A549 (cell line): ENCODE measurements around the gene RPL3. TPM values are rescaled to one million over a fixed set of nuclear protein-coding genes. Genes with fewer than 3 reads are reported as not detected.

ENCODE experiments used
- ATAC-seq, 2 experiments: fragments of 200-7000 bp in 1 of 2; fragments of >200 bp in 1 of 2; cut with Nextera tagmentation in 1 of 2; cut with Tn5 transposase in 1 of 2; 3 replicates each; pipeline versions ENCODE4 v1.8.0 to v1.9.1; 2018 to 2020; ENCODE audit warnings: mild to moderate bottlenecking in 1 of 2, moderate library complexity in 1 of 2
- CTCF ChIA-PET: fragments of 300-600 bp; sonication (Branson Sonifier 250); formaldehyde crosslinking; extraction: SDS; loops from one replicate; lab custom pipeline; 2021; ENCODE audit warnings: antibody characterized with exemption, inconsistent platforms; lab: Yijun Ruan, JAX
- POLR2A ChIA-PET: fragments of 350-600 bp; formaldehyde crosslinking; extraction: SDS; loops from one replicate; lab custom pipeline; 2021; ENCODE audit warnings: antibody characterized with exemption, inconsistent platforms; lab: Yijun Ruan, JAX
- DNase-seq, 2 experiments: peaks; one replicate each; pipeline versions ENCODE4 v3.0.0 to v3.0.0-alpha.2; 2011 to 2016; ENCODE audit warnings: low read depth in 1 of 2, low spot score in 1 of 2
- FAIRE-seq: peaks from 2 replicates; lab custom pipeline; 2011; peaks lifted over from hg19 to GRCh38; lab: Jason Lieb, UNC
- H3K27ac ChIP-seq, 2 experiments: fragments of >200 bp; sonication (Bioruptor Twin); formaldehyde crosslinking; 3 replicates each; pipeline ENCODE4 v1.5.1; 2016 to 2017
- H3K4me1 ChIP-seq: fragments of >200 bp; sonication (Bioruptor Twin); formaldehyde crosslinking; 3 replicates; pipeline ENCODE4 v1.6.1; 2016
- H3K4me2 ChIP-seq: fragments of >200 bp; sonication (Bioruptor Twin); formaldehyde crosslinking; 3 replicates; pipeline ENCODE4 v1.6.1; 2016
- H3K4me3 ChIP-seq: fragments of >200 bp; sonication (Bioruptor Twin); formaldehyde crosslinking; 3 replicates; pipeline ENCODE4 v1.5.1; 2016
- H3K9me3 ChIP-seq: fragments of >200 bp; sonication (Bioruptor Twin); formaldehyde crosslinking; 3 replicates; pipeline ENCODE4 v1.6.1; 2016
- CBX2 ChIP-seq: fragments of 200-600 bp; sonication (generic); IDR thresholded peaks from 2 replicates; pipeline ENCODE4 v1.6.1; 2016; ENCODE audit warnings: low read depth, mild to moderate bottlenecking, borderline replicate concordance
- CEBPB ChIP-seq, 2 experiments: fragments of >200 bp in 1 of 2; sonication (Bioruptor Twin) in 1 of 2; formaldehyde crosslinking in 1 of 2; IDR thresholded peaks; 2 replicates each; pipeline ENCODE4 v1.6.1; 2012 to 2016
- EHF ChIP-seq: fragments of 250-450 bp; sonication (Bioruptor Pico); IDR thresholded peaks from 2 replicates; pipeline ENCODE4 v1.5.0; 2020; ENCODE audit warnings: mild to moderate bottlenecking
- EP300 ChIP-seq, 2 experiments: fragments of >200 bp; sonication (Bioruptor Twin); formaldehyde crosslinking; IDR thresholded peaks; 2 replicates in 1 of 2; 3 replicates in 1 of 2; pipeline ENCODE4 v1.6.1; 2016 to 2017
- FOSL2 ChIP-seq, 2 experiments: fragments of 450-650 bp in 1 of 2; fragments of >200 bp in 1 of 2; sonication (Bioruptor Twin) in 1 of 2; formaldehyde crosslinking; IDR thresholded peaks; 2 replicates each; pipeline versions ENCODE4 v1.5.0 to v1.6.1; 2016 to 2020; ENCODE audit warnings: mild to moderate bottlenecking in 1 of 2, moderate library complexity in 1 of 2
- GATA3 ChIP-seq: IDR thresholded peaks from 2 replicates; pipeline ENCODE4 v1.6.1; 2012; ENCODE audit warnings: borderline replicate concordance
- HOXA7 ChIP-seq: fragments of 250-450 bp; sonication (Bioruptor Pico); IDR thresholded peaks from 2 replicates; pipeline ENCODE4 v1.5.0; 2020; ENCODE audit warnings: mild to moderate bottlenecking, moderate library complexity
- HOXB5 ChIP-seq: fragments of 250-450 bp; sonication (Bioruptor Pico); IDR thresholded peaks from 2 replicates; pipeline ENCODE4 v1.5.0; 2020; ENCODE audit warnings: mild to moderate bottlenecking, moderate library complexity
- JUNB ChIP-seq: fragments of >200 bp; sonication (Bioruptor Twin); formaldehyde crosslinking; IDR thresholded peaks from 2 replicates; pipeline ENCODE4 v1.6.1; 2016
- MAZ ChIP-seq: fragments of 150-350 bp; IDR thresholded peaks from 2 replicates; pipeline ENCODE4 v1.6.1; 2014; ENCODE audit warnings: antibody characterized with exemption, low read depth, low read length, borderline replicate concordance
- PHF8 ChIP-seq: fragments of 200-600 bp; sonication (generic); IDR thresholded peaks from 2 replicates; pipeline ENCODE4 v1.6.1; 2016; ENCODE audit warnings: low read depth, mild to moderate bottlenecking, antibody characterized with exemption, moderate library complexity, borderline replicate concordance
- RAD21 ChIP-seq, 2 experiments: fragments of >200 bp in 1 of 2; sonication (Bioruptor Twin) in 1 of 2; formaldehyde crosslinking in 1 of 2; IDR thresholded peaks in 1 of 2; conservative IDR thresholded peaks in 1 of 2; 2 replicates in 1 of 2; 3 replicates in 1 of 2; pipeline ENCODE4 v1.6.1; 2012 to 2018; ENCODE audit warnings: inconsistent platforms in 1 of 2
- RNF2 ChIP-seq: fragments of 200-600 bp; sonication (generic); IDR thresholded peaks from 2 replicates; pipeline ENCODE4 v1.6.1; 2016; ENCODE audit warnings: low read depth, mild to moderate bottlenecking, antibody characterized with exemption, moderate library complexity, borderline replicate concordance
- SMC3 ChIP-seq: fragments of >200 bp; sonication (Bioruptor Twin); formaldehyde crosslinking; IDR thresholded peaks from 3 replicates; pipeline ENCODE4 v1.6.1; 2018; ENCODE audit warnings: inconsistent platforms
- TP53 ChIP-seq: fragments of 250-450 bp; sonication (Bioruptor Pico); IDR thresholded peaks from 2 replicates; pipeline ENCODE4 v1.5.0; 2021; ENCODE audit warnings: mild to moderate bottlenecking, moderate library complexity
- ZSCAN20 ChIP-seq: fragments of 250-450 bp; sonication (Bioruptor Pico); IDR thresholded peaks from 2 replicates; pipeline ENCODE4 v1.8.0; 2022; ENCODE audit warnings: mild to moderate bottlenecking, moderate library complexity
- WGBS: methylation state at CpG from one replicate; pipeline ENCODE4 v1.1.6; 2017; ENCODE audit errors: missing lambda C conversion rate; 5-methylcytosine and 5-hydroxymethylcytosine counted together
- polyA plus RNA-seq, 4 experiments: library from polyadenylated mRNA; depleted of rRNA in 3 of 4; stranded (reverse); fragments of >200 nt; fragmentation: RNase III in 1 of 4; extraction: RNeasy Plus Mini Kit Qiagen cat#74134 plus additional on column Dnase treatment in 1 of 4; gene quantifications; 2 replicates in 3 of 4; 3 replicates in 1 of 4; pipeline ENCODE4 v1.2.3, GENCODE V29; 2011 to 2017
- TF ChIP-seq, protein P1 (sequence below): fragments of >200 bp; sonication (Bioruptor Twin); formaldehyde crosslinking; IDR thresholded peaks from 3 replicates; pipeline ENCODE4 v1.6.1; 2016
- TF ChIP-seq, protein P2 (sequence below): fragments of >200 bp; sonication (Bioruptor Twin); formaldehyde crosslinking; IDR thresholded peaks from 2 replicates; pipeline ENCODE4 v1.6.1; 2016
- TF ChIP-seq, protein P3 (sequence below): IDR thresholded peaks from 2 replicates; pipeline ENCODE4 v1.6.1; 2012
- TF ChIP-seq, protein P4 (sequence below): IDR thresholded peaks from 2 replicates; pipeline ENCODE4 v1.6.1; 2012
- TF ChIP-seq, protein P5 (sequence below): IDR thresholded peaks from 2 replicates; pipeline ENCODE4 v1.6.1; 2012; ENCODE audit warnings: low read depth, borderline replicate concordance

RPL3 gene
- polyA plus RNA-seq, 2 of the 4 experiments (the other 2 are of a cell fraction): 1,921 to 1,965 TPM

DNA sequence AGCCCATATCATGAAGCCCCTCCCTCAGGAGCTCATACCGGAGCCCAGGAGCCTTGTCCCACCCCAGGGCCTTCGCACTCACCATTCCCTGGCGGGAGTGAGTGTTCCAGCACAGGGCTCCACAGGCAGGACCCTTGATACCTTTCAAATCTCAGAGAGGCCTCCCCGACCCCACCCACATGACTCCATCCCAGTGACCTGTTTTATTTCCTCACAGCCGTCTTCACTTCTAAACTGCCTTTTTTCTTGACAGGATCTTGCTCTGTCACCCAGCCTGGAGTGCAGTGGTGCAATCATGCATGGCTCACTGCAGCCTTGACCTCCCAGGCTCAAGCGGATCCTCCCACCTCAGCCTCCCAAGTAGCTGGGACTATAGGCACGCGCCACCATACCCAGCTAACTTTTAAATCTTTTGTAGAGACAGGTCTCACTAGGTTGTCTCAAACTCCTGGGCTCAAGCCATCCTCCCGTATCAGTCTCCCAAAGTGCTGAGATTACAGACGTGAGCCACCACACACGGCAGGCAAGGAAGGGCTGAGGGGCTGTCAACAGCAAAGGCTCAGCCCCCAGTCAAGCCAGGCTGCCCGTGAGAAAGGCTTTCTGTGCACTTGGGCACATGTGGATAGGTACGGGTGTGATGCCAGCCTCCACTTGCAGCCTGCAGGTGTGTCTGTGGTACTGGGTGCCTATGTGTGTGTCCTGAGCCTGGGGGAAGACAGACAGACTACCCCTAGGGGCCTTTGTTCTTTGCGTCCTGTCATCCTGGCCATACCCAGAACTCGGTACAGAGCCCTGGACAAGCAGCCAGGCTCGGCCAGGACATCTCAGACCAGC, 9.3 kb downstream of the RPL3 start:
- Histone ChIP-seq H3K4me1 (peaks cover 64% of the 10 kb centered on the region), H3K9me3 (no peaks in the 10 kb centered on the region), H3K4me2 (peak overlapping the region; percentile 83), H3K4me3 (no peak overlapping the region), H3K27ac (peak overlapping the region; percentile 94 to 95)
- TF ChIP-seq HOXB5 (CRISPR knock-in tag): no peak
- TF ChIP-seq, protein P1, sequence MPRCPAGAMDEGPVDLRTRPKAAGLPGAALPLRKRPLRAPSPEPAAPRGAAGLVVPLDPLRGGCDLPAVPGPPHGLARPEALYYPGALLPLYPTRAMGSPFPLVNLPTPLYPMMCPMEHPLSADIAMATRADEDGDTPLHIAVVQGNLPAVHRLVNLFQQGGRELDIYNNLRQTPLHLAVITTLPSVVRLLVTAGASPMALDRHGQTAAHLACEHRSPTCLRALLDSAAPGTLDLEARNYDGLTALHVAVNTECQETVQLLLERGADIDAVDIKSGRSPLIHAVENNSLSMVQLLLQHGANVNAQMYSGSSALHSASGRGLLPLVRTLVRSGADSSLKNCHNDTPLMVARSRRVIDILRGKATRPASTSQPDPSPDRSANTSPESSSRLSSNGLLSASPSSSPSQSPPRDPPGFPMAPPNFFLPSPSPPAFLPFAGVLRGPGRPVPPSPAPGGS: 0 out of 3 replicates have a peak, but pooled peaks have one; percentile 15
- TF ChIP-seq MAZ: no peak
- TF ChIP-seq CEBPB (IDR thresholded peaks at IDR 0.05): peak in 1 of 2 experiments; percentile 29; a peak in 1 of 4 replicates
- DNase-seq: no peak
- FAIRE-seq: no peak
- ChIA-PET CTCF (interaction anchor here (0.9 to 4.6 kb wide), 20 partner anchors 8 to 219 kb away, joined by 3 to 96 read pairs (median 4); partner anchors contain the start of gene PDGFB), POLR2A (interaction anchor here (0.6 to 3.4 kb wide), 4 partner anchors 10 to 175 kb away, joined by 3 to 33 read pairs (median 4); partner anchors contain the start of genes CBX7 and RPL3)
- 80% methylated on average over 9 of the region's 16 CpGs for WGBS
- ATAC-seq: peak; percentile 17 to 20; a peak in 5 of 6 replicates

DNA sequence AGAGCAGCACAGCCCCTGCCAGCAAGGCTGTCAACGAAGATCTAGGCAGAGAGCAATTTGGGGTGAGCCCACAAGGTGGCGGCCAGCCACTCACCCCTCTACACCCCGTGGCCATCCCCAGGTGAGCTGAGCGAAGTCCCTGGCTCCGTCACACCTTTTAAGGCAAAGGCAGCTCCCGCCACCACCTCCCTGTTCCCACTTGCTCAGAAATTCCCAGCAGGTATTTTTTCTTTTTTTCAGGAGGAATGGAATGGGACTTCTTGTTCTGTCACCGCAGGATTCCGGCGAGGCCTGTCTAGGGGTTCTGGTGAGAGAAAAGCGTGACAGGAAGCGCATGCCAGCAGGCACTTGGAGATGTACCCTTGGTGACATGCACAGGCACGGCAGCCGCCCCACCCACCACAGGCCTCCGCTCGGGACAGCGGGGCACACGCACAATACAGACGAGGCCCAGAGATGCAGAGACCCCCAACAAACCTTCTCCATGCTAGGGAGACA, 10.0 kb downstream of the RPL3 start:
- no peak for FAIRE-seq
- no peak for DNase-seq
- Histone ChIP-seq H3K4me2 (peak overlapping the region; percentile 83), H3K4me3 (no peak overlapping the region), H3K9me3 (no peaks in the 10 kb centered on the region)
- POLR2A ChIA-PET: interaction anchor here (1.2 to 3.4 kb wide), 2 partner anchors 10 to 157 kb away, joined by 3 to 33 read pairs; partner anchors contain the start of genes CBX7 and RPL3
- peak; percentile 41 to 48 for ATAC-seq
- TF ChIP-seq ZSCAN20 (CRISPR knock-in tag) (no peak), RNF2 (no peak), RAD21 (conservative IDR thresholded peaks at IDR 0.05 in 1 of 2, IDR thresholded peaks at IDR 0.05 in 1 of 2) (0 out of 5 replicates have a peak, but pooled peaks of 1 of the 2 experiments have one; percentile 1), SMC3 (no peak)
- TF ChIP-seq, all 56 proteins: peak for 1
- Histone ChIP-seq H3K4me1 (peaks cover 57% of the 10 kb centered on the region), H3K27ac (peak overlapping the region; percentile 94 to 95)
- CTCF ChIA-PET: interaction anchor here (0.6 to 4.6 kb wide), 12 partner anchors 9 to 138 kb away, joined by 3 to 96 read pairs (median 4); partner anchors contain the start of gene PDGFB
- WGBS: 53% methylated on average over 12 of the region's 18 CpGs

DNA sequence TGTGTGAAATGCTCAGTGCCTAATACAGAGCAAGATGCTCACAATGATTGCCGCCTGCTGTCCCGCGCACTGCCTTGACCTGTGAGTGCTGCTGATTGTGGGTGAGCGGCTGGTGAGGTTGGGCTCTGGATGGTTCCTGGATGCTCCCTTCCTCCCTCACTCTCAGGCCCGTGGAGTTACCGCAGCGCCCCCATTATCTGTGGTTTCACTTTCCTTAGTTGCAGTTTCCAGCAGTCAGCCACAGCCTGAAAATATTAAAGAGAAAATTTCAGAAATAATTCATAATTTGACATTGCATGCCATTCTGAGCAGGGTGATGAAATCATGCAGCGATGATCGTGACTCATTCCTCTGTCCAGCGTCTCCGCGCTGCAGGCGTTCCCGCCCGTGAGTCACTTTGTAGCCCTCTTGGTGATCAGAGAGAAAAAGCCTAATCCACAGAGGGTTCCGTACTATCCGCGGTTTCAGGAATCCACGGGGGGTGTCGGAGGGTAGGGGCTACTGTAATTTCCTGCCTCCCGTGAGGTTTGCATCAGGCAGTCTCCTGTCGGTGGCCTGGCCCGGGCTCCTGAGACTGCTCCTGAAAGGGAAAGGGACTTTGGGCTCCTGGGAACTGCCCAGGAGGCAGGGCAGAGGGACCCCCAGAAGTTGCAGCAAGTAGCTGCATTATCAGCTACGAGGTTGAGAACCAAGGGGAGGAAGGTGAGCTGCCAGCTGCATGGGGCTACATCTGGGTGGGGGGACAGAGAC, 10.6 kb downstream of the RPL3 start:
- Histone ChIP-seq H3K9me3 (no peaks in the 10 kb centered on the region), H3K4me1 (peaks cover 51% of the 10 kb centered on the region), H3K4me2 (peak overlapping the region; percentile 83), H3K27ac (peak overlapping the region; percentile 94 to 95), H3K4me3 (no peak overlapping the region)
- FAIRE-seq (no peak), DNase-seq (peak; percentile 60 to 78), ATAC-seq (peak; percentile 48 to 51)
- 1% methylated on average over 20 of the region's 24 CpGs for WGBS
- ChIA-PET POLR2A (interaction anchor here (1.2 to 3.4 kb wide), 2 partner anchors 11 to 156 kb away, joined by 3 to 33 read pairs; partner anchors contain the start of genes CBX7 and RPL3), CTCF (interaction anchor here (0.6 to 6.9 kb wide), 13 partner anchors 8 to 139 kb away, joined by 3 to 96 read pairs (median 7); partner anchors contain the start of gene PDGFB)
- TF ChIP-seq TP53: no peak
- no peak for TF ChIP-seq EHF (CRISPR knock-in tag)
- TF ChIP-seq, protein P2, sequence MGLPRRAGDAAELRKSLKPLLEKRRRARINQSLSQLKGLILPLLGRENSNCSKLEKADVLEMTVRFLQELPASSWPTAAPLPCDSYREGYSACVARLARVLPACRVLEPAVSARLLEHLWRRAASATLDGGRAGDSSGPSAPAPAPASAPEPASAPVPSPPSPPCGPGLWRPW: 0 out of 2 replicates have a peak, but pooled peaks have one; percentile 42
- no peak for TF ChIP-seq HOXA7 (CRISPR knock-in tag)
- no peak for TF ChIP-seq RNF2
- TF ChIP-seq FOSL2 (IDR thresholded peaks at IDR 0.05): peak; percentile 85
- peak; percentile 99 for TF ChIP-seq FOSL2 (CRISPR knock-in tag; IDR thresholded peaks at IDR 0.05)
- TF ChIP-seq, protein P3, sequence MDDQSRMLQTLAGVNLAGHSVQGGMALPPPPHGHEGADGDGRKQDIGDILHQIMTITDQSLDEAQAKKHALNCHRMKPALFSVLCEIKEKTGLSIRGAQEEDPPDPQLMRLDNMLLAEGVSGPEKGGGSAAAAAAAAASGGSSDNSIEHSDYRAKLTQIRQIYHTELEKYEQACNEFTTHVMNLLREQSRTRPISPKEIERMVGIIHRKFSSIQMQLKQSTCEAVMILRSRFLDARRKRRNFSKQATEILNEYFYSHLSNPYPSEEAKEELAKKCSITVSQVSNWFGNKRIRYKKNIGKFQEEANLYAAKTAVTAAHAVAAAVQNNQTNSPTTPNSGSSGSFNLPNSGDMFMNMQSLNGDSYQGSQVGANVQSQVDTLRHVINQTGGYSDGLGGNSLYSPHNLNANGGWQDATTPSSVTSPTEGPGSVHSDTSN: 0 out of 2 replicates have a peak, but pooled peaks have one; percentile 17
- peak; percentile 65 to 73; a peak in 2 of 5 replicates for TF ChIP-seq EP300 (IDR thresholded peaks at IDR 0.05)
- no peak for TF ChIP-seq PHF8
- no peak for TF ChIP-seq CBX2
- TF ChIP-seq, protein P4, sequence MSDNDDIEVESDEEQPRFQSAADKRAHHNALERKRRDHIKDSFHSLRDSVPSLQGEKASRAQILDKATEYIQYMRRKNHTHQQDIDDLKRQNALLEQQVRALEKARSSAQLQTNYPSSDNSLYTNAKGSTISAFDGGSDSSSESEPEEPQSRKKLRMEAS: peak; percentile 58; the same call in 1 of the 2 replicates
- TF ChIP-seq, protein P5, sequence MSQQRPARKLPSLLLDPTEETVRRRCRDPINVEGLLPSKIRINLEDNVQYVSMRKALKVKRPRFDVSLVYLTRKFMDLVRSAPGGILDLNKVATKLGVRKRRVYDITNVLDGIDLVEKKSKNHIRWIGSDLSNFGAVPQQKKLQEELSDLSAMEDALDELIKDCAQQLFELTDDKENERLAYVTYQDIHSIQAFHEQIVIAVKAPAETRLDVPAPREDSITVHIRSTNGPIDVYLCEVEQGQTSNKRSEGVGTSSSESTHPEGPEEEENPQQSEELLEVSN: no peak
- TF ChIP-seq, protein P1: 0 out of 3 replicates have a peak, but pooled peaks have one; percentile 34
- TF ChIP-seq RAD21 (conservative IDR thresholded peaks at IDR 0.05 in 1 of 2, IDR thresholded peaks at IDR 0.05 in 1 of 2): peak; percentile 38 to 48; a peak in 4 of 5 replicates
- peak; percentile 68; the same call in 1 of the 2 replicates for TF ChIP-seq GATA3
- peak; percentile 85 for TF ChIP-seq JUNB
- peak; percentile 34 for TF ChIP-seq SMC3
